HG03469 (cell line): Measurements from ENCODE around the gene HOXD11.

ENCODE experiments used
- ATAC-seq: cut with Tn5 transposase; IDR thresholded peaks from one replicate; pipeline ENCODE4 v1.9.1; 2021; ENCODE audit warnings: mild to moderate bottlenecking, moderate library complexity, moderate number of reproducible peaks; ENCODE audit not compliant: unreplicated experiment

The HOXD11 gene

DNA sequence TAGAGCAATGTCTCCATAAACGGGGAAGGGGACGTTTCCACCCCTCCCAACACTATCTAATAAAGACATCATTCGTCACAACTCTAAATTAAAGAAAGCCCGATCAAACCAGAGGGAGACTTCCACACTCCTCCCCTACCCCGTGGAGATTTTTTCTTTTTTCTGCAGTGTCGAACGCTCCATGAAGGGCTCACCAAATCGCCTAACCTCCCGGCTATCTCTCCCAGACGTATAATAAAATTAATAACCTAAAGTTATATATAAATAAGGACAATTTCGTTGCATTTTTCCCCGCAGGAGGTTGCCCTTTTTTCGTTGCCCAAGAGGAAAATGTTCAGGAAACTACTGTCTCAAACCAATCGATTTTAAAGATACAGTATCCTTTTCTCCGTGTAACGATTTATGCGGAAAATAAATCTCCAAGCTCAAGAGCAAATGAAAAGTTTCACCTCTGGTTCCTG lies 25.7 kb upstream of the HOXD11 start:
- ATAC-seq: no peak

DNA sequence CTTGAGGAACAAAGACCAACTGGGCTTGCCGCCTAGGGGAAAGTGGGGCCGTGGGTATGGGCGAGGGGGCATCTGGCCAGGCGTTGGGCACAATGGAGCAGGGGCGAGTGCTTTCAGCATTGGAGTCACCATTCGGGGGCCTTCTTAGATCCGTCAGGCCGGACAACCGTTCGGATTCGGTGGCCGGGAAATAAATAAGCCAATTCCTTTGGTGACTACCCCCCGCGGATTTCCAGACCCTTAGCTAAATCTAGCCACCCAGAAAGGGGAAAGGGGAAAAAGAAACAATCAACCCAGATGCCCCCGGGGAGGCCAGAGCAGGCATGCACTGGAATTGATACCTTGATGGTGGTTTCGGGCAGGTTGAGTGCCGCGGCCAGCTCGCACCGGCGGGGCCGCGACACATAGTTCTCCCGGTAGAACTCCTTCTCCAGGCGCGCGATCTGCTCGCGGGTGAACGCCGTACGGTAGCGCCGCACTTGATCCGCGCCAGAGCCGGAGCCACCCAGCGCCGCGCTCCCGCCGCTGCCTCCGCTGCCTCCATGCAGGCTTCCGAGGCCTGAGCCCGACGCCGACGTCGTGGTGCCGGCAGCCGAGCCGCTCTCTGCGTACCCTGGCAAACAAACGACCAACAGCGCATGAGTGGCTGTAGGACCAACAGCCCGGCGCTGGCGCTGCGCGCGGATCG lies 25.1 kb upstream of the HOXD11 start:
- ATAC-seq: no peak

DNA sequence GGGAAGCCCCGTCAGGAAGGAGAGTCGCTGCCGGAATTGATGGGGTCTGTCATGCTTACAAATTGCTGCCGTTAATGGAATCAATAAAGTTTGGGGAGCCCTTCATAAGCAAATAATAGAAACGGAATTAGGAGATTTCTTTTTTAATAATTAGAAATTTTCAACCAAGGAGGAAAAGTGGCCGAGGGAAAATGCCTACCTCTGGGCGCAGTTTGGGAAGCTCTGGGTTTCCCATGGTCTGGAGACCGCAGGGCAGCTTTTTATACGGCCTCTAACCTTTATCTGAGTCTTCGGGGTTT lies 24.6 kb upstream of the HOXD11 start:
- no peak for ATAC-seq

DNA sequence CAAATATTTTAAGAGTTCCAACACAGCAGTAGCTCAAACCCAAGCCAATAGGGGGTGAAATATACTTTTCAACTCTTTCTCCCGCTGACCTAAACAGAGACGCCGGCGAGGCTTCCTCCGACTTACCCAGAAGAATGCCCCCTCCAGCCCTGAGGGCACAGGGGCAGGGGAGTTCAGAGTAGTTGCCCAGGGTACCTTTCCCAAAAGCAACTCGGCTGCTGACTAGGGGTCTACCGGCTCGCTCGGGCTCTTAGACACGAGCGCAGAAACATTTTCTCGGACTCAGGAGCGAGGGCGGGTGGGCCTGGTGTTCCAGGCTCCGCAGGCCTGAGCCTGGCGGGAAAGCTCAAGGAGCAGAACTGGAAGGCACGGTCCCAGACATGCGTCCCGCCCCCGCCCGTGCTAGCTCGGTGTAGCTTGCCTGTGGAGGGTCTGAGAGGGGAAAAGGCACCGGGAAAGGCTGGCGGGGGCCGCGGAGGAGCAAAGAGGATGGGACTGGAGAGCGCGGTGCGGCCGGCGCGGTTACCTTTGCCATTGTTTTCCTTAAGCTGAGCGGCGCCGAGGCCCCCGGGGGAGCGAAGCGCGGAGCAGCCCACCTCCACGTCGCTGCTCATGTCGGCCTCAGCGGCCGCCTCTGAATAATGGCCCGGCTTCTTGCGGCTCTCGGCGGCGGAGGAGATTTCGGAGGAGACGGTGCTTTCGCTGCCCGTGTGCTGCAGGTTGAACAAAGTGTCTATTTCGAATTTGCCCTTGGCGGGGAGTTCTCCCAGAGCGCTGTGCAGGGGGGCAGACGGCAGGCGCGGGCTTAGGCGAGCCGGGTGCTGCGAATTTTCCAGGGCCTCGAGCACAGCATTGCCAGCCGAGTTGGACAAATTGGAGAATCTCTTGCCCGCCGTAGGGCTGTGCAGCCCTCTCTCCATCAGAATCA lies 24.0 kb upstream of the HOXD11 start:
- no peak for ATAC-seq

DNA sequence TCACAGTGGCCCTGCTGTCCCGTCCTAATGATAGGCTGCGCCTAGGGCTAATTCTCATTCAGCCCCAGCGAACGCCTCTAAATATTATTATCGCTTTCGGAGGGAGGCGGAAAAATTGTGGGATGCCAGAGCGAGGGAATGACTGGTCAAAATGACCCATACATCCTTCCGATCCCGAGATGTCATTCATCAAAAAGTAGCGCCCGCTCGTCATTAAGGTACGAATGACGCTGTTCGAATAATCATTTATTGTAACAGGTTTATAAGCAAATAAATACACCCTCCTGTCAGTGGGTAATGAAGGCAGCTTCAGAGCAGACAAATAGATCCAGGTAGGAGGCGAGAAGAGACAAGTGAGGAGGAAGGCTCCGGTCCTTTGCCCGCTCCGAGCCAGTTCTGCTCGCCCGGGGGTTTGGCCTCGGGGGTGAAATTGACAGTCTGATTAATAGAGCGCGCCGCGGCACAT lies 23.3 kb upstream of the HOXD11 start, which contains the start of gene EVX2:
TSS of gene EVX2 (minus strand) at position 167 of the 466 bp plus-strand sequence. CDS start 186 bp downstream, outside the sequence.
- no peak for ATAC-seq

DNA sequence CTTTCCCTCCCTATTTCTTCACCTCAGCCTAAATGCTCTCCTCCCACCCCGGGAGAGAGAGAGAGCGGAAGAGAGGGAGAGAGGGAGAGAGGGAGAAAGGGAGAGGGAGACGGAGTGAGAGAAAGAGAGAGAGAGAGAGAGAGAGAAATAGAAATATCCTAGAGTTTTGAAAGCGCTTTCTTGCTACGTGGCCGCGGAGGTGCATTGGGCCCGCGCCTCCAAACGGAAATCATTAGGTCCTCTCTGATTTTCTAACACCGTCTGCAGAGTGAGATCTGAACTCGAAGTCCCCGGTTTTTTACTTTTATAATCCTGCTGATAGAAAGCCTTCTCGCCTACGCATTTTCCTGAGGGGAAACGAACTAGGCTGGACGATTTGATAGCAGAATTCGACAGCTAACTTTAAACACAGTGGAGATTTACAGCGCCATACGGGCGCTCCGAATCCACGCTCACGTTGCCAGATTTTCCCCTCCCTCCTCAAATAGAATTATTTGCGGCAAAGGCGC lies 22.4 kb upstream of the HOXD11 start:
- no peak for ATAC-seq

DNA sequence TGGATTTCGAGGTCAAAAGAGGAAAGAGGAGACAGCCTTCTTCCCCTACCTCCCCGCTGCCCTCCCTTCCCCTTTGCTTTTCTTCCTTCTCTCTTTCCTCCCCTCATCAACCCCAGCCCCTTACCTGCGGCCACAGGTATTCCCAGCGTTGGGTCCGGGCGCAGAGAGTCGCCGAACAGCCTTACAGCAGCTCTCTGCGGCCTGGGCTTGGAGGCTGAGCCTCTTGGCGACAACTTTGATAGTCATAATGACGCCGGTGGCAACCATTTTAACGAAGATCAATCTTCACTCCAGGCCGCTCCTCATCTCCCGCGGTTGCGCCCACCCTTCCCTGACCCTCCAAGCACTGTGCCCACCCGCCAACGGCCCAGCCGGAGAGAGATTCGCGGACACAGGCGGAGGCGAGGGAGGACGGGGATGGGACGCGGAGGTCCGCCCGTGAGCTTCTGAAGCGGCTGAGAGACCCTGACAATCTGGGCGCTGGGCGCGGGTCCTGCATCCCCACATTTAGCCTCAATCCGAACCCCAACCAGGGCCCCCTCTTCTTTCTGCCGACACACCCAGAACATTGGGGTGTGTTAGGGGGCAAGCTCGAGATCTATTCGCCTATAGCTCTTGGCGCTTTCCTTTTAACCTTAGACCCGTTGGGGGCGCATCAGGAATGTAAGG lies 21.8 kb upstream of the HOXD11 start:
- no peak for ATAC-seq

DNA sequence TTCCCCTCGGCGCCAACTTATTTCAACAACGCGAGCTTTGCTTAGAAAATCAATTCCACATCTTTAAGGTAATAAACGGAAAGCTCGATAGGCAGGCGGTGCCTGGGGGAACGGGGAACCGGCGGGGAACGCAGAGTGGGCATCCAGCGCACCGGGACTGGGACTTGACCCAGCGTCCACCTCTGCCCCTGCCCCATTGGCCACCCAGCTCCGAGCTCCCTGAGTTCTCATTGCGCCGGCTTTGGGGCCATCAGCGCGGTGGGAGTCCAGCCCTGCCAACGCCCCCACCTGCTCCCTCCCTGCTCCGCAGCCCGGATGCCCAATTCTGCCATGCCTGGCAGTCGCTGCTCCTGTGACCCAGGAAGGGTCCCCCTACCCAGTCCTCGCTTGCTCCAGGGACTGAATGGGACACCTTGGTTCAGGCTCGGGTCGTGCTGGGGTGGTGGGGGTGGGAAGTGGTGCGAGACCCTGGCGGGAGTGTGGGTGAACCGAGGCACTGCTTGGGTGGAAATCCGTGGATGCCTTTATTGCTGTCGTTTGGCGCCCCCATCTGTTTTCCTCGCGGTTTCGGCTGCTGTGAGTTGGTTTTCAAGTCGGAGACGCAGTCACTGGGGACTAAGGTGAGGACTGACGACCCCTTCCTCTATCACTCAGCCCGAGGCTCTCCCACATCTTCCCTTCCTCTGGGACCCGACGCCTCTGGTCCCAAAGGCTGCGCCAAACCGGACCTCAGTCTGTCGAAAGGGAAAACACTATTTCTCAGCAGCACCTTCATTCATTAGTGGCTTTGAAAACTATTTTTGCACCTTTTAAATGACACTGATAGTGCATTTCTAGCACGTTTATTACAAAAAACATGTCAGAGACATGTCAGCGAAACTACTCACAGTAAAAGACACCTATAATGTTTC lies 21.0 kb upstream of the HOXD11 start:
- ATAC-seq: no peak

DNA sequence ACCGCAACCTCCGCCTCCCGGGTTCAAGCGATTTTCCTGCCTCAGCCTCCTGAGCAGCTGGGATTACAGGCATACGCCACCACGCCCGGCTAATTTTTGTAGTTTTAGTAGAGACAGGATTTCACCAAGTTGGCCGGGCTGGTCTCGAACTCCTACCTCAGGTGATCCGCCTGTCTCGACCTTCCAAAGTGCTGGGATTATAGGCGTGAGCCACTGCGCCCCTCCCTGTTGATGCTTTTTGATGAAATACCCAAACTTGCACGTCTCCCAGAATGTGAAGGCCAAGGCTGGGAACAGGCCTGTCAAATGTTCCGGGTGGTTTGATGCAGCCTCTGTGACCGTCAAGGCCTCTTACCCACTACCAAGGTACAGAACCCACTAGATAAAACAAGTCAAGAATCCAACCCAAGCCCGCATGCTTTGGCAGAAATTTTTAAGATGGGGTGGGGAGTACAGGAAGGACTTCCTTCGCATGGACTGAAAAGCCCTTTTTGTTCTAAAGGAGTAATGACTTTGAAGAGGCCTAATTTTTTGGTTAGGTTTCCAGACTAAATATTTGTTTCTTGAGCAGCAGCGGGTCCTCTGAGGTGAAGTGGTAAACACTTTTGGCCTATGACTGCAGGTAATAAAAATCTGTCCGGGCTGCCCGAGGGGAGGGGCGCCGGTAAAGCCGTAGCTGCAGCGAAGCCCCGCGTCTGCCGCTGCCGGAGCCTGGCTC lies 19.6 kb upstream of the HOXD11 start:
- ATAC-seq: no peak

DNA sequence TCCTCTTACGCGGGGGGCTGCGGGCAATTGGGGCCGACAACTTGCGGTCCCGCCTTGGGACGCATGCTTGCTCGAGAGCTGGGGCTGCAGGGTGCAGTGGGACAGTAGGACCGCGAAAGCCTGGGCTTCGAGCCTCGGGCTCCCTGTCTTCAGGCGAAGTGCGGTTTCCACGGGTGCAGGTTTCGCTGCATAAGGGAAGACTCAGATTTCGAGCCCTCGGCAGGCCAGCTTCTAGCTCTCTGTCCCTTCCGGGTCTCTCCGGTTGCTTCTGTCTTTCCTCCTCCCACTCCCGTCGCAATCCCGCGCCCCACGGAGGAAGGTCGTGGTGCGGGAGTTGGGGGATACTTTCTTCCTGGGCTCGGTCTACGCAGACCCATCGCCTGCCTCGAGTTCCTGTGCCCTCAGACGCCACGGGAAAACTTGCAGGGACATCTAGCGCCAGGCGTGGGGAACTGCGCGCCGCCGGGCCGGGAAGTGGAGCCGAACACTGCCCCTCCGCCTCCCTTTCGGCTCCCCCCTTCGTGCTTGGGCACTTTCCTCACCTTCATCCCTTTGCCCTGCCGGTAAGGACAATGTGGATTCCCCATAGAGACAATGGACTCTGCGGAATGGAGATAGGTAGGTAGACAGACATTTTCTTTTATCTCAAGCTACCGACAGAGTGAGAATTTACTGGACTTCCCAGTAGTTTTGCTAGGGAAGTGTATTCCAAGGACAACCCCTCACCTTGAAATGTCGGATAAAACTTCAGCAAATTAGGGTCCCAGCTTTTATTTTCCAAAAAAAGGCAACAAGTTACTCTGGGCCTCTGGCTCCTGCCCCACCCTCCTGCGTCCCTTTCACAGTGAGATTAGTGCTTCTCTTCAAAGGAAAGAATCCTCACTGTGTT lies 18.8 kb upstream of the HOXD11 start:
- no peak for ATAC-seq

DNA sequence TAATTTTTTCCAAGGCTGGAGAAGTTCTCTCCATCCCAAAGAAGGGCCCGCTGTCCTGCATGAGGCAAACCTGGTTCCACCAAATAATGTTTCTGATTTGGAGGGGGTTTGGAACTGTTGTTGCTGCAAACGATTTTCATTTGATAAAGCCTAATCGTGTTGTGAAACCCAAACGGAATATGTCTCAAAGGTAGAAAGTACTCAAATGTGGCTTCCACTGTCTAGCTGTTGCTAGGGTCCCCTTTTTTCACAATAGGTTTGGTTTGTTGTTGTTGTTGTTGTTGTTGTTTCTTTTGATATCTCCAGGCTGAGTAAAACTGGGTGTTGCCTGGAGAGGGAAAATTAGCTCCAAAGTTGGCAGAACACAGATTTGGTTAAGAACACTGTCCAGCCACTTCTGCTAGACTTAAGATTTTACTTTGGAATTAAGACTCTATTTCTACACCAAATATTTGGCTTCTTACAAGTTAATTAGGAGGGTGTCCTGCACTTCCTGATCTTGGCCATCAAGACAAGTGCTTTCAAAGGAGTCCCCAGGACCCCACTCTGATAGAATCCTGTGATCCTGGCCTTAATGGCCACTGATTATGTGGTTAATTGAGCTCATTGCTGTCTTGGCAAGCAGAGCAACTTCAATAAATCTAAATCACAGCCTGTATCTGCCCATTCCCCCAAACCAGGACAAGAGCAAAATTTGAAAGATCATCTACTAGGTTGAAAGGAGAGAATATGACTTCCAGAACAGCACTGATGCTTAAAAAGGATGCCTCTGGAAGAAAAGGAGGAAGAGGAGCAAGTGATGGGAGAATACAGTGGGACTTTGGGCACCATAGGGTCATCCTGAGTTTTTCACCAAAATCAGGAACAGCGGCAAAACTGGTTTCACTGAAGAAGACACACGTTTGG lies 17.9 kb upstream of the HOXD11 start:
- ATAC-seq: no peak

DNA sequence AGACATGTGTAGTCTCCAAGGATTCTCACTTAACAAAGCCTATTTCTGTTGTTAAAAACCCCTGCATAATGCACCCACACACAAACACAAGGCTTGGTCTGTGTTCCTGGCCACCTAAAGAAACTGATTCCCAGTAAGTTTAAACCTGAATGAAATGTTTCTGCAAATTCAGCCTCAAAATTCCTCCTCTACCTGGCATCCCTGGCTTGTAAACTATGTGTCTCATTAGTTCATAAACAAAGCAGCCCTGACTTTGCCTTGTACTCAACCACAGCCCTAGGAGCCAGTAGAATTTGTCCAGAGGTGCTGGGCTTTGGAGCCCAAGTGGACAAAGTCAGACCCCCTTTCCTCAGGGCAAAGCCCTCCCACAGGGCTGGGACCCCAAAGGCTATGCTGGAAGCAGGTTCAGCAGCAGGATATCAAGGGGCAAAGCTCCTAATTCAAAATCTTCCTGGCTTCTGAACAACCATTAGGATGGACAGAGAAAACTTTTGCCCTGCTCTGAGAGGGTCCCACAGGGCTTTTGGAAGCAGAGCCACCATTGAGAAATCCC lies 17.2 kb upstream of the HOXD11 start:
- ATAC-seq: no peak

DNA sequence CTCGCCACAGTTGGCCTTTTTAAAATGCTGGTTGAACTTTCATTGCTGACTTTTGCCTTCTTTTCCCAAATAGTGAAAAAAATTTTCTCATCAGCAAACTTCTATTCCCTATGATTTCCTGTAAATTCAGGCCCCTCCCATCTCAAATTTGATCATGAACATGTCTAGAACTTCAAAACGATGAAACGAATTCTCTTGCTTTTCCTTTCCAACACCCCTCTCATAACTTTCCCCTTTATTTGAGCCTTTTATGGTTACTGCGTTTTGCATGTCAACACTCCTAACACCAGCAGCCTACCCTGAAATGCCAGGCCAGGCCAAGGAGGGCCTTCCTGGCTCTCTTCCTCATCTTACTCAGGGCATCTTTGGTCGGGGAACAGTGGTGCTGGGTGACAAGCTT lies 16.2 kb upstream of the HOXD11 start:
- no peak for ATAC-seq

DNA sequence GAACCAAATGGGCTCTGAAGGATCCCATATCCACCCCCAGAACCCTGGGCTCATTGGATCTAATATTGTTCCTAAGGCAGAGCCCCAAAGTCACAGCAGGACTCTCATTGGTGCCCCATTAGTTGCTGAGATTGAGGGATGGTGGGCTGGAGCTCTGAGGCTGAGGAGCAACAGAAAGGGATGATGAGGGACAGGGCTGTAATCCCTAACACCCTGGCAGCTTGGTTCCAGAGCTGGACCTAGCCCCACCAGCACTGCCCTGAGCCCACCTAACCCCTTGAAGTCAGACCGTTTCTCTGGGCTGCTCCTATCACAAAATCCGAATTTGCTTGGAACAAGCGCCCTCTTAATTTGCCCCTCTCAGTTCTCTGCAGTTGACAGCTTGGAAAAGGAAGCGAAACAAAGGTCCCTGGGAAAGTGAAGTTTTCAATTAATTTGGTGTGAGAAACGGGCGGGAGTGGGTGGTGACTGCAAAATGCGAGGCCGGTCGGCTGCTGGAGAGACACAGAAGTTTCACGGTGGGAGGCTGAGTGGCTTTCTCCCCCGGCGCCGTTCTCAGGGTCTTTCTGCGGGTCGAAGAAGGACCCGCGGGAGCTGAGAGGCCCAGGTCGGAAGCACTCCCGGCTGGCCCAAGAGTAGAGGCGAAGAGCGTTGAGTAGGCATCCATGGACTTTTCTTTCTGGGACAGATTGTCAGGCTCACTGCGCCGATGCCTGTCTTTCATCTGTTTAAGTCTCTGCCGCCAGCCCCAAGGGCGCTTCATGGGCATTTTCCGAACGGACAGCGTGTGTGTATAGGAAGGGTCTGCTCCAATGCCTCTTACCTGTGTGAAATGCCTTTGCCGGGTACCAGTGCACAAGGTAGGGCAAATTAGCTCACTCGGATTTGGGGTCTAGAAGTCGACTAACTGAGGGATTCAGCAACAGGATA lies 15.5 kb upstream of the HOXD11 start:
- ATAC-seq: no peak

DNA sequence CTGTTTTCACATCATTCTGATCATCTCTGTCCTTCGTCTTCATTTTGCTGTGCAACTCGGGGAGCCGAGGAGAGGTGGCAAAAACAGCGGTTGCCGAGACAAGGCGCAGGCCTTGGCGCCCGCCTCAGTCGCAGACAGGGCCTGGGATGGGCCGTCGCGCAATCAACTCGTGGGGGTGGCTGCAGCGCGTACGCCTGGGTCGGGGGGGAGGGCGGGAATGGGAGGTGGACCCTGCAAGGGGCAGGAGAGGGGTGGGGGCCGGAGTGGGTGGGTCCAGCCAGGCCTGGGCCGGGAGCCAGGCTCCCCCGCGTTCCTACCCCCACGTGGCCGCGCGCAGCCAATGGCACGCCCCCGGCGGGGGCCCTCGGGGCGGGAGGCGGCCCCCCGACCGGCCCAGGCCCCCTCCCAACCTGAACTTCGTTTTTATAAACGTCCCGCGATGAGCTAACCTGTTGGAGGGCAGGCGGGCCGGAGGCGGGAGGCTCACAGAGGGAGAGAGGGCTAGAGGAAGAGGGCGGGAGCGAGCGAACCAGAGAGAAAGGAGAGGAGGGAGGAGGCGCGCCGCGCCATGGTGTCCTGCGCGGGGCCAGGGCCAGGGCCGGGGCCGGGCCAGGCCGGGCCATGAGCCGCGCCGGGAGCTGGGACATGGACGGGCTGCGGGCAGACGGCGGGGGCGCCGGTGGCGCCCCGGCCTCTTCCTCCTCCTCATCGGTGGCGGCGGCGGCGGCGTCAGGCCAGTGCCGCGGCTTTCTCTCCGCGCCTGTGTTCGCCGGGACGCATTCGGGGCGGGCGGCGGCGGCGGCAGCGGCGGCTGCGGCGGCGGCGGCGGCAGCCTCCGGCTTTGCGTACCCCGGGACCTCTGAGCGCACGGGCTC lies 14.6 kb upstream of the HOXD11 start, which contains the start of gene HOXD13:
TSS of gene HOXD13 (plus strand) at position 452 of the 875 bp plus-strand sequence. CDS start at position 622, 170 bp downstream.
- ATAC-seq: no peak
